Endothelial cell of hepatic sinusoid (primary cell): Measurements from ENCODE around the gene TBC1D1.

Experiments
- in situ Hi-C: cut with HindIII; loops from 2 replicates; pipeline ENCODE4 v1.10.0; 2017; ENCODE audit warnings: low sequenced_read_pairs

Gene TBC1D1

DNA sequence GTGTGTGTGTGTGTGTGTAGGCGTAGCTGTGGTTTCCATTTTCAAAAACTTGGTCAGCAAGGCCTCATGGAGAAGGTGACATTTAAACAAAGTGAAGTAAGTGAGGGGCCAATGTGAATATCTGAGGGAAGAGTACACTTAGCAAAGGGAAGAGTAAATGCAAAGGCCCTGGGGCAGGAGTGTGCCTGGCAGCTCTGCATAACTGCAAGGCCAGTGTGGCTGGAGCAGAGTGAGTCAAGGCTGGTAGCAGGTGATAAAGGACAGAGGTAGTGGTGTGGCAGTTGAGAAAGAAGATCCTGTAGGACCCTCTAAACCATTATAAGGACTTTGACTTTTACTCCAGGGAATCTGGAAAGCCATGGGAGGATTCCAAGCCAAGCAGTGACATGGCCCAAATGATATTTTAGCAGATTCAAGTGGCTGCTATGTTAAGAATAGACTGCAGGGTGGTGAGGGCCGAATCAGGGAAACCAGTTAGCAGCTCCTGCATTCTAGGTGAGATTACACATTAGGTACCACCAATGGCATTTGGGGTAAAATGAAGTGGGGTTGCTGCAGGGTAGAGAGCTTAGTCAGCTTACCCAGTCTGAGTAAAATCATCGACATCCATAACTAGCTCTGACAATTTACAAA, 5.9 kb upstream of the TBC1D1 start:
- in situ Hi-C loops: no loop called here

DNA sequence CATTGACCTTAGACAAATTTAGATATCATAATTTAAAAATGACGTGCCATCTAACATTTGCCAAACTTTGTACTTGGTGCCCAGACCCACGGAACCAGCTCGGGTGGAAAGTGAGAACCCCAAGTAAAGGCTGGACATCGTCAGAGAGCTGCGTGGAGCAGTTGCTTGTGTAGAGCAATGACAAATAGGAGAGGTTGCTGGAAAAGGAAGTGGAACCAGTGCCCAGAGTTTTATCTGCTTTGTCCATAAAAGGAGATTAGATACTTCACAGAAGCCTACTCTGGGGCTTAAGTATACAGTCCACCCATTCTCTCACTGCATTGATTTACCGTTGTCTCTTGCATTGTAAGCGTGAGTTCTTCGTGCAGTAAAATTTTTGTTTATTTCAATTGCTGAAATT, 5.4 kb upstream of the TBC1D1 start:
- in situ Hi-C loops: no loop called here

DNA sequence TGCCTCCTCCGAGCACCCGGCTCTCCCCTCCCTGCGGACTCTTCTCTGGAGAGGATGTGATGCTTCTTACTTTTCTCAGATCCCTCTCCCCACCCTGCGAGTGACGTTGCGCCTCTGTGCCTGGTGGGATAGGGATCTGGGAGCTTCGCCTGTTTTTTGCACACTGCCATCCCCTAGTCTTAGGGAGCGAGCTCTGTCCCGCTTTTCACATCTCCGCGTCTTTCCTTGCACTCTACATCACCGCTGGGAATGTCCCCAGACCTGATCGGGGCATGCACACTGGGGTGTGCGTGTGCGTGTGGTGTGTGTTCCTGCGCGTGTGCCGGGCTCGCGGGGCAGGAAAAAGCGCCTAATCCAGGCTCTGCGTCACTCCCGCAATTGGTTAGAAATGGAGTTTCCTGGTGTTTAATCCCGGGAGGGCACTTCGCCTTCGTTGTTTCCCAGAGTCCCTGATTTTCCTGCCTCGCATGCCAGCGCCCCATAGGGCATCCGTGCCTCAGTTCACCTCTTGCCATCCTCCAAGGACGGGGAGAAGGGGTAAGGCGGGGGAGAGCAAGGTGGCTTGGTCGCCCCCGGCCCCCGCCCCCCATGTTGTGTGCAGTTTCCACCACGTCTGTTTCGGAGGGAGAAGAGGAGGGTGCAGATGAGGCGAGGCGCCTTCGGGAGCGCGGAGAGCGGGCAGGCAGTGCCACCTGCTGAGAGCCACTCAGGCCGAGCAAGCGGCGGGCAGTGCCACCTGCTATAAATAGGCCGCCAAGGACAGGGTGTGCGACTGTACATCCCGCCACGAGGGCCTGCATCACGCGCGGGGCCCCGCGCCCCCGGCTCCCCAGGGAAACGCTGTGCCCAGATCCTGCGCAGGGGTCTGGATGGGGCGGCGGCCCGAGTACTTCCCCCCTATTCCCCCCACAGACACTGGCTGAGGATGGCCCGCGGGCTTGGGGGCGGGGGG, 759 bp upstream of the TBC1D1 start:
- in situ Hi-C loops: no loop called here

DNA sequence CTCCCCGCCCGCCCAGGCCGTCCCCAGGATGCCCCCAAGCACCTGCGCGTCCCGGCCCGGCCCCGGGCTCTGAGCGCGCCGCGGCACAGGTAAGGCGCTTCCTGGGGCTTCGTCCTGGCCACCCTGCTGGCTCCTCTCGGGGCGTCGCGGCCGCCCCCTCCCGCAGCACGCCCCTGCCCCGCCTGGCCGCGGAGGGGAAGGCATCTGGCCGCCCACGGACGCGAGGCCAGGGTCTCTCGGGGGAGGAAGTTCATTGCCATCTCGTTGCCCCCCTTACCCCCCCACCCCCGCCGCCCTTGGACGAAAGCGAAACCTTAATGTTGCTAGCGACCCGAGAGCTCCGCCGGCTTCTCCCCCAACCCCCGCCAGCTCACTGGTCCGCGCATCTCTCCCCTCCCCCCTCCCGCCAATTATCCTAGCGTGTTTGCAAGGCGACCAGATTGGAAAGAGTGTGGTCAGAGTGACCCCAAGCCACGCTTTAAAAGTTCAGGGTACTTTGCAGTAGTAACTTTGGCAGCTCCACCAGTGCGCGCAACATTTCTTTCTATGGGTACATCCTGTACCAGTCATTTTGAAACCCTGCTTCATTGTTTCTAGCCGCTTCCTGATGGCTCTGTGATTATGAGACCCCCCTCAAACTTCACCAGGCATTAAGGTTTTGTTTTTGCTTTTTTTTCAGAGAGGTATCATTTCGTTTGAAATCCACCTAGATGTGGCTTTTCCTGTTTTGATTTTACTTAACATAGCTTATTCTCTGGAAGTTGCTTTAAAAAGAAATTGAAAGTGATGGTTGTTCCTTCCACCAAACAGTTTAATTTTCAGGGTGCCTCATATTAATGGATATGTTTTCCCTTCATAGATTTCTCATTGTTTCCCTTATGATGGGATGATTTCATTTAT, 626 bp downstream of the TBC1D1 start:
- in situ Hi-C loops: no loop called here

DNA sequence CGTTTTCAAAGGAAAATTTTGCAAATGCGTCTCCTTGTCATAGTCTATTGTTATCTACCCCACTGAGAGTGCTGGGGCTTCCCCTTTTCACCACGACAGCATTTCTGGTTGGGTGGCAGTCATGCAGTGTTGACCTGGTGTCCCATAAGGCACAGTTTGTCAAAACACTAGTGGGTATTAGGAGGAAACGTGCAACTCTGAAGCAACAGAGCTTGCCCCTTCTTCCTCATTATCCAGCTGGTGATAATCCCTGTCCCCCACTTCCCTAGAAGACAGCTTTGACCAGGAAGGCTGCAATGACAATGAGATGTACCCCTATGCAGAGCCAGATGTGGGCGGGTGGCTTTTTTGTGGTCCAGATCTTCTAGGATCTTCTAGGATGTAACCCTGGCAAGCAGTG, 1.8 kb downstream of the TBC1D1 start:
- in situ Hi-C loops: no loop called here

DNA sequence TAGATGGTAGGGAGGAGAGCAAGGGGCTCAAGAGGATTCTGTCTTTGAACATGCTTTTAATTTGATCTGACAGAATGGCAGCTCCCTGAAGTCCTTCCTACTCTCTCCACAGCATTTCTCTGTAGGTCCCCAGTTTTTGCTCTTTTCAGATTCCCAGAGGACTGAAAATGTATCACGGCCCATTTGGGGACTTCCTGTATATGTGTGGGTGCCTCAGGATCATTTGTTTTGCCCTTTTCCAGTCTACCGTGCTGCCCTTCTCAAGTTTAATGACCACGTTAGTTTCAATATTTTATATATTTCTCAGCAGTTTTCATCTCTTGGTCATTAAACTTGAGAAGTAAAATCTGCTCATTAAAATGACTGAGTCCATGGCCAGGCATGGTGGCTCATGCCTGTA, 2.3 kb downstream of the TBC1D1 start:
- in situ Hi-C loops: no loop called here

DNA sequence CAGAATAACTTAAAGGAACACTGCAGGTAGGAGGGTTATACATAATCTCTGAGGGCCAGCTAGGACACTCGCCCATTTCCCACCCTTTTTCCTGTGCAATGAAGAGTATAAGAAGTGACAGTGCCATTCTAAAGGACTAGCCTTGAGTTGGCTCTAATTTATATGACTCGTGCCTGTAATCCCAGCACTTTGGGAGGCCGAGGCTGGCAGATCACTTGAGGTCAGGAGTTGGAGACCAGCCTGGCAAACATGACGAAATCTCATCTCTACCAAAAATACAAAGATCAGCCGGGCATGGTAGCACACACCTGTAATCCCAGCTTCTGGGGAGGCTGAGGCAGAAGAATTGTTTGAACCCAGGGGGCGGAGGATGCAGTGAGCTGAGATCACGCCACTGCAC, 4.4 kb downstream of the TBC1D1 start:
- in situ Hi-C loops: no loop called here

DNA sequence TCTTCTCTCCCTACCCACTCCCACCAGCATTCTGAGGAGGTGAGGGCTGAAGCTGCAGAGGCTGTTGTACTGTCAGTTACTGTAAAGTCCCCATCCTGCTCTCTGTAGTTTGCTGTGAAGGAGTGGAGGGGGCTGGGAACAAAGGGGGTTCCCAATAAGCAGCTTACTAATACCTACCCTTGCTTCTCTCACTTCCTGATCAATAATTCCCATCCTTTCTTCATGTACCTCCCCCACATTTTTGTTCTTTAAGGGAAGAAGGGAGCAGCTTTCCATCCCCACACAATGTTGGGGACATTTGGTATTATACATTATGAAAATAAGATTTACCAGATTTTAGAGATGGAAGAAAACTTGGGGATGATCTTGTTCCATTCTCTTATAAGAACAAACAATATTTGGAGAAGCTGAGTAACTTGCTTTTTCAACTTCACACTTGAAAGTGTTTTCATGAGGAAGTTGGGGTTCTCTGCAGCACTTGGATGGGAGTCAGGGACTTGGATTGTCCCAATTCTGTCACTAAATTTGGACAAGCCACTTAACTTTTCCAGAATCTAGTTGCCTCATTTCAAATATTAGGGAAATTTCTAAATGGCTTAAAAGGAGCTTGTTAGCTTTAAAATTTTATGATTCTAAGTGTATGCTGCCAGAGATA, 5.4 kb downstream of the TBC1D1 start:
- in situ Hi-C loops: no loop called here

DNA sequence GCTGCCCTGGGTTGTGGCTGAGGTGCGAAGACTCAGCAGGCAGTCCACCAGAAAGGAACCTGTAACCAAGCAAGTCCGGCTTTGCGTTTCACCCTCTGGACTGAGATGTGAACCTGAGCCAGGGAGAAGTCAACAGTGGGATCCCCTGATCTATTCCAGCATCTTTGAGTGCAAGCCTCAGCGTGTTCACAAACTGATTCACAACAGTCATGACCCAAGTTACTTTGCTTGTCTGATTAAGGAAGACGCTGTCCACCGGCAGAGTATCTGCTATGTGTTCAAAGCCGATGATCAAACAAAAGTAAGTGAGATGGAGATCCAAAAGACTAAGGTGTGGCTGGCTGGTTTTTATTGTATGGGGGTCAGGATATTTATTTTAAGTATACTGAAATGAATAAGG, 11.3 kb downstream of the TBC1D1 start:
- in situ Hi-C loops: no loop called here

DNA sequence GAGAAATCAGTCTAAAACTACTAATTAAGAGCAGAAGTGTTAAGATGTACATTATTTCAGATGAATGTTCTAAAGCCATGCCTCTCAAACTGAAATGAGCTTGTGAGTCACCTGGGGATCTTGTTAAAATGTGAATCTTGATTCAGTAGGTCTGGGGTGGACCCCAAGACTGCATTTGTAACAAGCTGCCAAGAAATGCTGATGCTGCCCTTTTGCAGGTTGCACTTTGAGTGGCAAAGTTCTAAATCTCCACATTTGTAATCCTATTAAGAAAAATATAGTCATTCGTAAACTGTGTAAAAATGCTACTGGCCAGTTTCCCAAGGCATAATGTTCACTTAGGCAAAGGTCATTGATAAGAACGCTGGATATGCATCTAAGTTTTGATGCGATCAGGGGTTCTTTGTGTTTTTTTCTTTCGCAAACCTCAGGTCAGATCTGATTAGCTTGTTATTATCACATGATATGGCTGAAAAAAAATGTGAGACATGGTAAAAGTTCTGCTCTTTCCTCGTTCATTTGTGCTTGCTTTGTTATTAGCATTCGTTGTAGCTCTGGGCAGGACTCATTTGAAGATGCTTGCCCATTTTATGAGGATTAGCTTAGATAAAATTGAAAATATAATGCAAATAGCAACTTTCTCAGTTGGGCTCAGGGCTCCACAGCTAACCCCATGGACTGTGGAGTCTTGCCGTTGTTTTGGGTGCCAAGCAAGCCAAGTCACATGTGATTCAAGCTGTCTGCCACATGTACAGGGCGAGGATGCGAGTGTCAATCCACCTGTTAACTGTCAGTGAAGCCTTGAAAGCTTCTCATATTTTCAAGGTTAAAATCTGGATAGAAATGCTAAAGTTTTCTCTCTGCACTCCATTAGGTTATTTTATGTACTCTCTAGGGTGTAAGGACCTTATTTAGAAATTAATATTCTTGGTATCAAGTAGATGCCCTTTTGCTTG, 12.1 kb downstream of the TBC1D1 start:
- in situ Hi-C loops: no loop called here

DNA sequence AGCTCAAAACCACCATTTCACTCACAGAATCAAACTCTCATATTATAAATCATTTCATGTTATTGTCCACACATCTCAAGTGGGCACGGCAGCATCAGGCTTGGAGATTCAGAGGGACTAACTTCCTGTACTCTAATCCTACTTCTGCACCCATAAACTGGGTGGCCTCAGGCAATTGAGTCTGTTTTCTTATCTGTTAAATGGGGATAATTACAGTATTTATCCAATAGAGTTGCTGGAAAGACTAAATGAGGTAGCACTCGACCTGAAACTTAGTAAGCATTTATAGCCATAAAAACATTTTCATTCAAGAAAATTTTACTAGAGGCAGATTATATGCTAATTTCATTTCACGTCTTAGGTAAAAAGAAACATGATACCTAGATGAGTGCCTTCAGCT, 13.0 kb downstream of the TBC1D1 start:
- in situ Hi-C loops: no loop called here

DNA sequence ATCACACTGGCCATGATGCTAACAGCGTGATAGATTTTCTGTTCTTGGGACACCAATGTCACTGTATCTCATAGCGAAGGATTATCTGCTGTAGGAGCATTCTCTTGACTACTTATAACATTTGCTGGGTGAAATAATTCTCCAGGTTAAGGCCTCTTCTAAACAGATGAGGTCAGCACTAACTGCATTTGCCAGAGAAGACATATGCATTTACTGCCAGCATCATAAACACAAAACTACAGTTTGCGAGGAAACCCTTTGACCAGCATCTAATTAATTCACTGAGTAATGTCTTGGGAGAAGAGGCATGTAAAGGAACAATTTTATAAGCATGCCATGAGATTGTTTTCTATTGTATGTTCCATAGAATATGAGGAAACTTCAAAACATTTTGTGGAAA, 13.9 kb downstream of the TBC1D1 start:
- in situ Hi-C loops: no loop called here

DNA sequence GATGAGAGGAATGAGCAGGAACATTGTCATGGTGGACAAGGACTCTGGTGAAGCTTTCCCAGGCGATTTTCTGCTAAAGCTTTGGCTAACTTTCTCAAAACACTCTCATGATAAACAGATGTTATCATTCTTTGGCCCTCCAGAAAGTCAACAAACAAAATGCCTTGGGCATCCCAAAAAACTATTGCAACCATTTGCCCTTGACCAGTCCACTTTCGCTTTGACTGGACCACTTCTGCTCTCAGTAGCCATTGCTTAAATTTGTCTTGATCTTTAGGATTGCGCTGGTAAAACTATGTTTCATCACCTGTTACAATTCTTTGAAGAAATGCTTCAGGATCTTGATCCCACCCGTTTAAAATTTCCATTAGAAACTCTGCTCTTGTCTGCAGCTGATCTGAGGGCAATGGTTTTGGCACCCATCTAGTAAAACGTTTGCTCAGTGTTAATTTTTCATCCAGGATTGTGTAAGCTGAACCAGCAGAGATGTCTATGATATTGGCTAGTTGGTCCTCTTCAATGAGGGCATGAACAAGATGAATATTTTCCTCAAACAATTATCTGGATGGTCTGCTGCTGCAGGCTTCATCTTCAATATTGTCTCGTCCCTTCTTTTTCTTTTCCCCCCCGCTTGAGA, 14.8 kb downstream of the TBC1D1 start:
- in situ Hi-C loops: no loop called here

DNA sequence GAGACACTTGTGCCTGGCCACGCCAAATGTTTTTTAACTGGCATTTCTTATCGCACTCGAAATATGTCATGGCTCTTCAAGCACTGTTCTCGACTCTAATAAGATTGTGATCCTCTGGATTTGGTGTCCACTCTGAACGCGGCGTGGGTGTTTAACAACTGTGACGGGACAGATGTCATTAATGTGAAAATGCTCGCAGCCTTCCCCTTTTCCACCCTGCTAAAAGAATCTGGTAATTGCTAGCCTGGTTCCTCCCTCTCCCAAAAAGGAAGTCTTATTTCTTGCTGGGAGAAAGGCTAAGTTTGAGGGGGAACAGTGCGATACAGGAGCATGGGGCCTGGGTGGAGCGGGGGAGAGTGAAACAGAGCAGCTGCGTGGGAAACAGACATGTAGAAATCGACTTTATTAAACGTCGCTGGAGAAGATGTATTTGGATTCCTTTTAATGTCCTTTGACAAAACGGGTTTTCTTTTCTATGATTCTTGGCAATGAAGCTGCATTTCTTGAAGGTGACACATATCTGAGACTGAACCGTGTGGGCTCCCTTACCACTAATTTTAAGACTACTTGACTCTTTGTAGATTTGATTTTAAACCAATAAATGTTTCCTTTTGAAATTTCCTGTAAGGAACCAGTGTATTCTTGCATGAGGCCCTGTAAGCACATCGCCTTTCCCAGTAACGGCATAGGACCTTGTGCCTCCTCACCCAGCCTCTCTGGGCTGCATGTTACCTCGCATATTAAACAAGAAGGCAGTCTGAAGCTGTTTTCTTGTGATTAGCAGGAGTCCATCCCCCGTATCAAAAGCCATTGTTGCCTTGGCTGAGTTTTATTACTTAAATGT, 17.8 kb downstream of the TBC1D1 start:
- in situ Hi-C loops: no loop called here

DNA sequence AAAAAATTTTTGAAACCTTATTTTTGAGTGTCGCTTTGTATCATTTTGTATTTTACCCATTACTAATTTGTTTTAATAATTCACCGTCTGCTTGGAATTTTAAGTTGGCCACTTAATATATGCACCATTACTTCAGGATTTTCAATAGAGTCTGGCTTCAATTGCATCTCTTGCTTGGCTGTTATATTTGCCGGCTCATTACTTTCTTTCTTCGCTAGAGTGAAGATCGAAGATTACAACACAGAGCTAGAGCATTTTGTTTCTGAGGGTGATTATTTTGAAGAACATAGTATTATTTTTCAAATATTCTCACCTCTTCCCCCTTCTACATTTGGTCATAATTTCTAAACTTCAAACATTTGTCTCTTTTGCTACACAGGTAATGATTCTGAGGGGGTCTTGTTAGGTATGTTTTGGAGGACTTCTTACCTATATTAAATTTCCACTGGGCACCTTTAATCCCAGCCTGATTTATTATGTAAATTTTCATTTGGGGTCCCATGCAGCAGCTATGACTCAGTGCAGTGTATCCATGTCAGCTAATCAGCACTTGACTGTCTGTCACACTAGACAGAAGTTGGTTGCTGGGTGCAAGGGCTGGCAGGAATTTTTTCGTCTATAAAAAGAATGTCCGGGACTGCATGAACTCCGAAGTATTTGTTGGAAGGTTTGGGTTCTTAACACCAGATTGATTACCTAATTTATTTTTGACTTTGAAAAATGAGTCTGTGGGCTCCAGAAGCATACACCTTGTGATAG, 18.6 kb downstream of the TBC1D1 start:
- in situ Hi-C loops: no loop called here

DNA sequence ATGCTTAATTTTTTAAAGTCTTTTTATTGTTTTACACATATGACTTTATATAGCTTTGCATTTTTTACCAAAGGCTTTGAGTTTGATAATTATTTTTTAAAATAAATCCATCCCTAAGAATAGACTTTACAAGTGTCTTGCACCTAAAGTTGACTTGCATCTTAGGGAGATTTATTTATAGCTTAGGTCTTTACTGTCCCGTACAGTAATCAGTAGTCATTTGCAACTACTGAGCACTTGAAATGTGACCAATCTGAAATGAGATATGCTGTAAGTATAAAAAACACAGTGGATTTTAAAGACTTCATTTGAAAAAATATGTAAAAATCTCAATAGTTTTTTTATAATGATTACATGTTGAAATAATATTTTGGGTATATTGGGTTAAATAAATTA, 19.2 kb downstream of the TBC1D1 start:
- in situ Hi-C loops: no loop called here

DNA sequence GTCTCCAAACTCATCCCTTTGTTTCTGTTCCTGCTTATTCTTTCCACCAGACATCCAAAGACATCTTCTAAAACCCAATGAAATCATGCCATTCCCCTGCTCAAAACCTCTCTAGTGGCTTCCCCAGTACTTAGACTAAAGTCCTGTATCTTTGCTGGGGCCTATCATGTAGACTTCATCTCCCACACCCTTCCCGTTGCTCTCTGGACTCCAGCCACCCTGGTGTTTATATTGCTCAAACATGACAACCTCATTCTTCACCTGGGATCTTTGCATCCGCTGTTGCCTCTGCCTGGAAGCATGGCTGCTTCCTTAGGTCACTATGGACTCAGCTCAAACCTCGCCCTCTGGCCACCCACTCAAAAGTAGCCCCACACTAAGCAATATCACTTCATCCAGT, 23.7 kb downstream of the TBC1D1 start:
- in situ Hi-C loops: no loop called here

DNA sequence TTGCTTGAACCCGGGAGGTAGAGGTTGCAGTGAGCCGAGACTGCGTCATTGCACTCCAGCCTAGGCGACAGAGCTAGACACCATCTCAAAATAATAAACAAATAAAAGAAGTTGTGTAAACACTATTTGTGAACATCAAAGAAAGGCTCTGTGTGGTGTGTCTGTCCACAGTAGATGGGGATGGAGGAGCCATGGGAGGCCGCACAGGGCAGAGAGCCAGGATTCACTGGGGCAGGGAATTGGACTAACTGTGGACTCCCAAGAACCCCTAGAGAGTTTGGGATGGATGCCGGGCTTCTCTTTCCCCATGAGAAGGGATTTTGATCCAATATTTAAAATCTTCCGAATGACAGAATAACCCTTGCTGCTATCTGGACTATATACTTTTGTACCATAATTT, 26.5 kb downstream of the TBC1D1 start:
- in situ Hi-C loops: no loop called here
